ENCODE data around the gene NEURL1B.
"Not testable (repeated sequence)": the region's sequence is repeated elsewhere in the genome, so short reads cannot be mapped to it uniquely, and the experiment has no call there.

Gene NEURL1B

DNA sequence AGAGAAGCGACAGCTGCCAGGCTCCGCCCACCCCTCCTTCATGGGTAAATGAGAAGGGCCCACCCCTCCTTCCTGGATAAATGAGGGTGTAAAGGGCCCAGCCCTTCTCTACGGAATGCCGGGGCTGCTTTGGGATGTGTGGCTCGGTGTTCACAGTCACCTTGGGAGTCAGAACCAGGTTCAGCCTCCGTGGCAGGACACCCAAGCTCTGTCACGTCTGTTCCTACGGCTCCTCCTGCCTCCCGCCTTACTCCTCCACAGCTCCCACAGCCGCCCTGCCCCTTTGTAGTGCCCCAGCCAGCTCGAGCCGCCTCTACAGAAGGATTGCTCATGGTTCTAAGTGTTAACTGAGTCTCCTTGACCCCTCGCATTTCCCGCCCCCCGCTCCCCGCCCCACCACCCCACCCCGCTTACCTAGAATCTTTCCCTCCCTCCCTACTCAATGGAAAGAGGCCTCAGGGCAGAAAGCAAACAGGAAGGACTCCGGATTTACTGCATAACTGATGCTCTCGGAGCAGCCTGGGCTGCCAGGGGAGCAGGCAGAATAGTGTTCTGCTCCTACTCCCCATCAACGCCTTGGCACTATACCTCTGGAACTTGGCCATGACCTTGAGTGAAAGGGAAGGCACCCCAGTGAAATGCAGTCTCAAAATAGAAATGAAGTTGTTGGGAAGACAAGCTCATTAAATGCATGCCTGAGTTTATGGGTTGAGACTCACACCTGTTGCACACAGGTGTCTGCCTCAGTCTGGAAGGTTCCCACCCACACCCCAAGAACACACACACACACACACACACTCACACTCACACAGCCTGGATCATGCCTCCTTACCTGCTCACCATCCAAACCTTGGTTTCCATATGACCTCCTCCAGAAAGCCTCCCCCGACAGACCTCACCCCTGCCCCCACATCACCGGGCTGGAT is 59.6 kb downstream of the NEURL1B start:
- DNase-seq, result no peak

DNA sequence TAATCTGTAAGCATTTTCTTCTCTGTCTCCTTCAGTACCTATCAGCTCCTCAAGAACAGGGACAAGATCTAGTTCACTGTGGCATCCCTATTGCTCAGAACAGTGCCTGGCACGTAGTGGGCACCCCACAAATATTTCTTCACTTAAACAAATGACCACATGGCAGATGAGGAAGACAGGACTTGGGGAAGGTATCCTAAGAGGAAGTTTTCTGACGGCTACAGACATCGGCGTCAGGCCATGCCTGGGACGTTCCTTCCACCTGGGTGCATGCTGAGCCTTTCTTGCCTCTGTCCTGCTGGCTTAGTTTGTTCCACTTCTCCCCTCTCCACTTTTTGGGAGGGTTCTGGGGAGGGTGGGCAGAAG is 60.2 kb downstream of the NEURL1B start:
- DNase-seq, result no peak

DNA sequence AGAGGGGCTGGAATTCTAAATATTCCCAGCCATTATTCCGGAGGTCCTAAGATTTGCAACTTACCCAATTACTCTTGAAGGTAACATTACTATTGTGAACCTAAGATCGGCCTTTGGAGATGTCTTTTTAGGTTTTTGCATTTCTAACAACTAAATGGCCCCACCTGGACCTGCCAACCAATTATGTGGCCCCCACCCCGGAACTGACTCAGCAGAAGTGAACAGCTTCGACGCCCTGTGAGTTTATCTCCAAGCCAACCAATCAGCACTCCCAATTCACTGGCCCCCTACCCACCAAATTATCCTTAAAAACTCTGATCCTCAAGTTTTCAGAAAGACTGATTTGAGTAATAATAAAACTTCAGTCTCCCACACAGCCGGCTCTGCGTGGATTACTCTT is 62.9 kb downstream of the NEURL1B start:
- no peak for DNase-seq

DNA sequence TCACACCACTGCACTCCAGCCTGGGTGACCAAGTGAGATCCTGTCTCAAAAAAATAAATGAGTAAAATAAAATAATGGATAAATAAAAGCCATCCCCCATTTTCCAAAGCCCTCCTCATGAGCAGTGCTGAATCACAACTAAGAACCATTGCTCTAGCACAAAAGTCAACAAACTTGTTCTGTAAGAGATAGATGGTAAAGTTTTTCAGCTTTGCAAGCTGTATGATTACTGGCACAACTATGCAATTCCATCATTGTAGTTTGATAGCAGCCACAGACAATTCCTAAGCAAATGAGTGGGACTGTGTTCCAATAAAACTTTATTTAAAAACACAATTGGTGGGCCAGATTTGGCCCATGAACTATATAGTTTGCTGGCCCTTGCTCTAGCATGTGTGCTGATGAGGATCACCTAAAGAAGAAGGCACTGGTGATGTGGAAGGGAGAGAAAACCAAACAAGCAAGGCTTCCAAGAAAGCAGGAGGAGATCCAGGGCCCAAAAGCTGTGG is 64.6 kb downstream of the NEURL1B start:
- no peak for DNase-seq

DNA sequence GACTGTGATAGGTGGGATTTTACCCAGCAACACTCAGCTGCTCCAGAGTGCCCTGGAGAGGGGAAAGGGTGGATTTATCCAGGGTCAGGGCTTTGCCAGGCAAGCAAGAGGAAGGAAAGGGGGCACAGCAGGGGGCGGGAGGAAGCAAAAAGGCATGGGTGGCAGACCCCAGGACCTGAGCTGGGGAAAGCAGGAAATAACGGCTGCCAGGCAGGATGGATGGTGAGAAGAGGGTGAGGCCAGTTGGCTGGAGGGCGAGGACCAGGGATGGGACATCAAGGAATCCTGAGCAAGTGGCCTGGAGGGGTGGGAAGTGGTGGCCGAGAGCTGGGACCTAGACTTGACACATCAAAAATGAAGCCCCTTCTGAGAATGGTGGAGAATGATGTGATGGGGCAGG is 65.7 kb downstream of the NEURL1B start:
- no peak for DNase-seq

DNA sequence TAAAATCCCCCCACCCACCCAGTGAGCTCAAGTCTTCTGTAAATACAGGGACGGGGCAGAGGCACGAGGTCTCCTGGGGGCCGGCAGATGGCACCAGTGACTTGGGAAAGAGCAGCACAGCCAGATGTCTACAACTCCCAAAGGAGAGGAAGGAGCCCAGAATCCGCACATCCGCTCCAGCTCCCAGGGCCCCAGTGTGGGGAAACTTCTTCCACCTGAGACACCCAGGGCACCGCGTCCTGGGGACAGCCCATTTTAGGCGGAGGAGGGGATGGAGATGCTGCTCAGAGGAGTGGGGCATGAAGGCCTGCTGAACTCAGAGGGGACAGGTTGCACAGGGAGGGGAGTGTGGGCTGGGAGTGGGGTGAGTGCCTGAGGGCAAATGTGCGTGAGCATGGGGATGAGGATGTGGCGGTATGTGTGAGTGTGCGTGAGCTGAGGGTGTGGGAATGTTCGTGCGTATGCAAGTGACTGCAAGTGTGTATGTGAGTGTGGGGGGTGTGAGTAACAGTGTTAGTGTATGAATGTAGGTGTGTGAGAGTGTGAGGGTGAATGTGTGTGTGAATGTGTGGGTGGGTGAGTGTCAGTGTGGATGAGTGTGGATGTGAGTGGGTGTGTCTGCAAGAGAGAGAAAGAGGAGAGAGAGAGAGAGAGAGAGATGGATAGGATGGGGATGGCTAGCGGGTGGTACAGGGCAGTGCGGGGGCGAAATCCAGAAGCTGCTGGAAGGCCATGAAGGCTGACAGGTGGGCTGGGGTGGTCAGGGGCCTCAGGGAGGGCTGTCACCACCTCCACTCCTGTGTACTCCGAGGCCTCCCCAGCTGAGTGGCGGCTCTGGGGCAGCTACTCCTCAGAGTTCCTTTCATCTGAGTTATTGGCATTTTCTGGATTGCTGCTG is 66.5 kb downstream of the NEURL1B start:
- no peak for DNase-seq

DNA sequence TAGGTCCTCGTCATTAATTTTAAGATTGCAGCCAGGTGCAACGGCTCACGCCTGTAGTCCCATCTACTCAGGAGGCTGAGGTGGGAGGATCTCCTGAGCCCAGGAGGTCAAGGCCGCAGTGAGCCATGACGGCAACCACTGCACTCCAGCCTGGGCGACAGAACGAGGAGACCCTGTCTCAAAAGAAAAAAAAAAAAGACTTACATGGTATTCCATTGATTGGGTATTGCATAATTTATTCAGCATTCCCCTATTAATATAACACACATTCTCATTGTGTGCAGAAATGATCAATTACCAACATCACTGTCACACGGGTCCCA is 67.1 kb downstream of the NEURL1B start:
- no peak for DNase-seq

DNA sequence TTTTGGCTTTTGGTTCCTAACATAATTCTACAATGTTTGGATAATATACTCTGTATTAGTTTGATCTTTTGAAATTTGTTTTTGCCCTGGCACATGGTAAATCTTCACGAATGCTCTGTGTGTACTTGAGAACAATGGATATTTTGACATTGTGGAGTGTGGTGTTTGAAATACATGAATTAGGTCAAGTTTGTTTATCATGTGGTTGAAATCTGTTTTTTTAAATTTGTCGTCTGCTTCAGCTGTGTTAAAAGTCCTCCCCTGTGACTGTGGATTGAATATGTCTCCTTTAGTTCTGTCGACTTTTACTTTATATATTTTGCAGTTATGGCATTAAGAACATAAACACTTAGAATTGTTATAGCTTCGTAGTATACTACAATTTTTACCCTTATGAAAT is 69.6 kb downstream of the NEURL1B start:
- DNase-seq, result no peak

DNA sequence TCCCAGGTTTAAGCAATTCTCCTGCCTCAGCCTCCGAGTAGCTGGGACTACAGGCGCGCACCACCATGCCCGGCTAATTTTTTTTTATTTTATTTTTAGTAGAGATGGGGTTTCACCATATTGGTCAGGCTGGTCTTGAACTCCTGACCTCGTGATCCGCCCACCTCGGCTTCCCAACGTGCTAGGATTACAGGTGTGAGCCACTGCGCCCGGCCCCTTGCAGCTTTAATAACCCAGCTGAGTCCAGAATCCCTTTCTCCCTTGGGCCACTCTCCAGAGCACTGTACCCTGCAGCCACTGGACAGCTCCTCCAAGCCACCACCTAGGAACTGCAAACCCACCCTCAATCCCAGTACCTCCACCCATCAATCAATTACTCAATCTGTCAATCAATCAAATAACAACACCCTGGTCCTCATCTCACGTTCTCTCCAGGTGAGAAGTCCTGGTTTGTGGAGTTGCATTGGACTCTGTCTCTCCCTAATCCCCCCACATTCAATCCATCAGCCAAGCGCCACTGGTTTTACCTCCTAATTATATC is 70.3 kb downstream of the NEURL1B start:
- not testable (repeated sequence) for DNase-seq

DNA sequence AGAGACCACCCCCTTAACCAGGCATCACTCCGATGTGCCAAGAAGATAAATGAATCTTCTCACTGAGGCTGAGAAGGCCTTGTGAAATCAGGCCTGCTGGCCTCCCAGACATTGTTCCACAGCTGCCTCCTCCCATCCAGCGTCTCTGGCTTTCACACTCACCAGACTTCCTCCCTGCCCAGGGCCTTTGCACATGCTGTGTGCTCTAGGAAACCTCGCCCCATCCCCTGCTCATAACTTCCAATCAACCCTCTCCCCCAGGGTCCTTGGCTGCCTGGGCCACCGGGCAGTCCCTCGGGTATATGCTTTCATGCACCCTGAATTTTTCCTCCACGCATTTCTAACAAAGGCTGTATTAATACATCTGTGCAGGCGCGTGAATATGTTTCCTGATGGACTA is 71.5 kb downstream of the NEURL1B start:
- no peak for DNase-seq

DNA sequence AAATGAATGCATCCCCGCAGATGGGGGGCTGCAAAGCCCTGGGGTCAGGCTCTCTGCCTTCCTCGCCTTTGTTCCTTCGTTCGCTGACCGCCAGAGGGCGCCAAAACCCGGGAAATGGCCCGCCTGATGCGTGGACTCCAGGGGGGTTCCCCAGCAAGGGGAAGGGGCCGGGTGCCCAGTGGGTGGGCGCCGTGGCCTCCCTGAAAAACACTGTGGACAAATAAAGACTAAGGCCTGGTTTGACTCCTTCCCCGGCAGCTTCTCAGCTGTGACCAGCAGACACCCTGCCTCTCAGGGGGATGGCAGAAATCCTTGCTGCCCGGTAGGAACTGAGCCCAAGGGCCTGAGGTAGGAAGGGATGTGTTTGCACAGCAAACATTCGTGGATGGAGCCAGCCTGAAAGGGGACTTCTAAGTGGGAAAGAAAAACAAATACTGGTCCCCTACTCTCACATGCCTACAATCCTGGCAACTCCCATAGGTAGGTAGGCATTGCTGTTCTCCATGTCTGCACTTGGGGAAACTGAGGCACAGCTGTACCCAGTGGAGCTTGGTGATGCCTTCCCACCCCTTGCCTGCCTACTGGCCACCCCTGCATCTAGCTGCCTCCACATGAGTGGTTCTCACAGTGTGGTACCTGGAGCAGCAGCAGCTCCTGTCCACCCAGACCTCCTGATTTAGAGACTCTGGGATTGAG is 72.2 kb downstream of the NEURL1B start:
- no peak for DNase-seq

DNA sequence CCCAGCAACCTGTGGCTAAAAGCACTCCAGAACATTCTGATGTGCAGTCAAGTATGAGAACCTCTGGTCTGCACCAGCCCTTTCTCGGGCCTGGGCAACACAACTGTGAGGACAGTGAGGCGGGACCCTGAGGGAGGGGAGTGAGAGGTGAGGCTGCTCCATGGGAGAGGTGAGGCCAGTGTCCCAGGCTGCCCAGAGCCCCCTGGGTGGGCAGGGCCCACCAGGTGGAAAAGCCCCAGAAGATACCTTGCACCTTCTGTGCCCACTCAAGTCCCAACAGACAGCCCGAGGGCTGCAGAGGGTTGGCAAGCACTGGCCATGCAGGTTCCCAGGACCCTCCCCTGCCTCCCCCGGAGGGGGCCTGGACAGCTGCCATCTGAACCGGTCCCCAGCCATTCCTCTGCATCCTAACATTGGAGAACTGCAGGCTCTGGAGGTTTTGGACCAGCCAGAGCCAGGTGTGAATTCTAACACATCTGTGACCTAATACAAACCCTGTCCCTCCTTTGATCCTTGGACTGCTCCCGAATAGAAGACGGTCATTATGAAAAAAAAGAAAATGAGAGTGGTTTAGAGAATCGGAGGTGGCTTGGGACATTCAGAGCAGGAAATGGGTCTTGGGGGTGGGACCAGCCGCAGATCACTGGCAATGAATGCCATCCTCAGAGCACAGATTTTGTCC is 72.9 kb downstream of the NEURL1B start:
- DNase-seq, result no peak

DNA sequence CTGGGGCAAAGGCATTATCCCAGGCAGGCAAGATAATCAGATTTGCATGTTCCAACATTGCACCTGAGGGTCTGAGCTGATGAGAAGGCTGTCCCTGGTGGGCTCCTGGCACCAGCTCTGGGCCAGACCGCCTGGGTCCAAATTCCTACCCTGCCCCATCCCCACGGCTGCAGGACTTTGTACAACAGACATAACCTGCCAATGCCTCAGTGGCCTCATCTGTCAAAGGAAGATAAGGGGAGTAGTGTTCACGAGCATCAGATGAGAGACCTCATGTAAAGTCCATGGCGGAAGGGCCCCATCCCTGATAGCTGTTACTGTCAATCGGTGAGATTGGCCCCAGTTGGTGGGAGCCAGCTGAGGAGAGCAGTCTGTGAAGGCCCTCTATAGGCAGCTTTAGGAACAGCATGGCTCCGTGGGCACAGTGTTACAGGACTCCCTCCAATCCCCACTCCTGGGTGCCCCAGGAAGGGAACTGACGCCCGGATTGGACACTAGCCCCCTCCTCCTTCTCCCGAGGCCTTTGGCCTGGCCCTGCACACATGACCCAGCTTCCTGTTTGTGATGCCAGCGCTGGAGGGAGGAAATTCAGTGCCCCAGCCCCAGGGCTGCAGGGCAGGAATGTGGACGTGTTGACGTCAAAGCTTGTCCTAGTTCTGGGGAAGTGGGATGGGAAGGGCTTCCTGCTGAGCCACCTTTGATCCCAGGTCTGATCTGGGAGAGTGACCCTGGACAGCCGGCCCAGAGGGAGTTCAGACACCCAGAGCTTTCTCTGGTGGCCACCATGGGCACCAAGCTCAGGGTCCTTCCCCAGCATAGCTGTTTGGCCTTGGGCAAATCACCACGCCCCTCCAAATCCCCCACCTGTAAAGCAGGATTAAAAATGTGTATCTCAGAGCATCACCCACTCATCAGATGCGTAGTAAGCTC is 73.7 kb downstream of the NEURL1B start:
- DNase-seq, result no peak

DNA sequence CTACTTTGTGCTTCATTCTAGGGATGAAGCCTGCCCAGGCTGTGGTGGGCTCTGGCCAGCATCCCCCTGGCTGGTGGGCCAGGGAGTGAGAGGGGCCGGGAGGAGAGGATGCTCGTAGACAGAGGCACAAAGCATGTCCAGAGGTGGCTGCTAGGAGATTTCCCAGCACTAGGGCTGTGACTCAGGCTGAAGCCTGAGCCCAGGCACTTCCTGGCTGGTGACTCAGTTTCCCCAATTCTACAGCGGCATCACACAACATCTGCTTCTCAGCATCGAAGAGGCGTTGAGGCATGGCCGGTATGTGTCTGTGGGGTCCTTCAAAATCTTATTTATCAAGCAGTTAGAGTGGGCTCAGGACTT is 74.3 kb downstream of the NEURL1B start:
- no peak for DNase-seq

DNA sequence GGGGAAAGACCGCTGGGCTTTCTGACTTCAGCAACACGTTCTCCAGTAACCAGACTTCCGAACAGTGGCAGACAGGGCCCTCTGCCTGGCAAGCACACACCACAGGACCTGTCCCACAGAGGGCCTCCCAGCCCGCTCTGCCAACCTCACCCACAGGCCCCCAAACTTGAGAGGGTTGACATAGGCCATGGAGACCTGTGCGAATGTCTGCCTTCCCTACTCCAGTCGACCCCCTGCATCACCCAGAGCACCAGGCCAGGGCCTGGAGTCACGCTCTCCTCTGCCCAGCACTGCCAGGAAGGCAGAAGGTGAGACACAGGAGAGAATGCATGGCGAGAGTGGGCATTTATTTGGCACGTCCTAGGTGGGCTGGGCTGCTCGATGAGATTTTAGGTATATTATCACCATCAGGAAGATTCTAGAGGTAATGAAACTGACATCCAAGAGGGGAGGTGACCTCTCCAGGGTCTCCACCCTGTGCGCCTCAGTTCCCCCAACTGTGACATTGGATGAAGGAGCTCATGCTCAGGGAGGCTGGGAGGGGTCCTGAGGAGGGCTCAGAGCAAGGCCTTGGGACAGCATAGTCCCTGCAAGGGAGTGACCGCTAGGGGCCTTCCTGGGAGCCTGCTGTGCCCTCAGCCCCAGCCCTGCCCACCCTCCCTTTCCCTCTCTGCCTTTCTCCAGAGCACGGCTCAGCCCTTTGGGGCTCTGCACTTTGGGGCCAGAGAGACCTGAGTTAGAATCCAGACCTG is 75.0 kb downstream of the NEURL1B start:
- no peak for DNase-seq

DNA sequence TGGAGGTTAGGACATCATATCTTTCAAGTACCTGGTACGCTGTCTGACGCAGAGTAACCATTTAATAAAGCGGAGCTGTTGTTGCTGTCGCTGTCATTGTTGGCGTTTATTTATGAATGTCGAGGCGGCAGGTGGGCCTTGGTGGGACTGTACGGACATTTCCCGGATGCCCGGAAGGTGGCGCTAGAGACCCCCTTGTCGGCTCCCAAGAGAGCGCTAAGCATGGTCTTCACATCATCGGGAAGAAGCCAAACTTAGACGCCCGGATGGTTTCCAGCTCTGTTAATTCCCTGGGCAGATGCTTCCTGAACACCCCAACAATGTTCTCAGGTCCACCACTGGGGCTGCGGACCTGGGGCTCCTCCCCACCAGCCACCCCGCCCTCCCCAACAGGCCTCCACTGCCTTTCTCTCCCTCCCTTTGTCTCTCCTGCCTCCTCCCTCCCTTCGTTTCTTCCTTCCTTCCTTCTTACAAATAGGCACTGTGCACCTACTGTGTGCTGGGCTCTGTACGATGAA is 75.8 kb downstream of the NEURL1B start:
- peak; percentile 53 for DNase-seq

DNA sequence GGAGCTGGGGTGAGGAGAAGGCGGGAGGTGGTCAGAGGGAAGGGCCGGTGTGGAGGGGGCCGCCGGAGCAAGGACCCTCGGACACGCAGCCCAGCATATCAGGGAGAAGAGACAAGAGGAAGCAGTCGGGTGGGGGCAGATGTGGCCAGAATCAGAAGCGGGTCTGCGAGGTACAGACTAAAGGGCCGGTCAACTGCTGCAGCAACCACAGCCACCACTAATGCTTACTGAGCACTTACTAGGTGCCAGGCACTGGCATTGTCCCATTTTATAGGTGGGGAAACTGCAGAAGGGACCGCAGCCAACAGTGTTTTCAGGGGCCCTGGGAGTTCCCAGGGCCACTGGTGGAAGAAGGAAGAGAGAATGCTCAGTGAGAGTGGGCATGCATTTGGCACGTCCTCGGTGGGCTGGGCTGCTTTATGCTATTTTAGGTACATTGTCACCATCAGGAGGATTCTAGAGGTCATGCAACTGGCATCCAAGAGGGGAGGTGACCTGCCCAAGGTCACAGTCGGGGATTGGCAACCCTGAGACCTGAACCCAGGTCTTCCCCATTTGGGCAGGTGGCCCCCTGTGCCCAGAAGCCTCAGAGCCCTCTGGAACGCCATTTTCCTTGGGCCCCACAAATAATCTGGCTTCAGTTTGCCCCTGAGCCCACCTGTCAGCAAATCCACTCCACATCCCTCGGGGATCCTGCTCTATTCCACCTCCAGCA is 76.6 kb downstream of the NEURL1B start:
- DNase-seq, result no peak

DNA sequence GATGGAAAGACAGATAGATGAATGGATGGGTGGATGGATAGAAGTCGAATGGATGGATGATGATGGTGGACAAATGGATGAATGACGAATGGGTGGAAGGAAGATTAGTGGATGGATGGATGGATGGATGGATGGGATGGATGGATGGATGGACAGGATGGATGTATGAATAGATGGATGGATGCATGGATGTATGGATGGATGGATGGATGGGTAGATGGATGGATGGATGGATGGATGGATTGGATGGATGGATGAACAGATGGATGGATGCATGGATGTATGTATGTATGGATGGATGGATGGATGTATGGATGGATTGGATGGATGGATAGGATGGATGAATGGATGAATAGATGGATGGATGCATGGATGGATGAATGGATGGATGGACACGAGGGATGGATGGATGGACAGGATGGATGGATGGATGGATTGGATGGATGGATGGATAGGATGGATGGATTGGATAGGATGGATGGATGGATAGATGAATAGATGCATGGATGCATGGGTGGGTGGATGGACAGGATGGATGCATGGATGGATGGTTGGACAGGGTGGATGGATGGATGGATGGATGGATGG is 77.6 kb downstream of the NEURL1B start:
- no peak for DNase-seq

DNA sequence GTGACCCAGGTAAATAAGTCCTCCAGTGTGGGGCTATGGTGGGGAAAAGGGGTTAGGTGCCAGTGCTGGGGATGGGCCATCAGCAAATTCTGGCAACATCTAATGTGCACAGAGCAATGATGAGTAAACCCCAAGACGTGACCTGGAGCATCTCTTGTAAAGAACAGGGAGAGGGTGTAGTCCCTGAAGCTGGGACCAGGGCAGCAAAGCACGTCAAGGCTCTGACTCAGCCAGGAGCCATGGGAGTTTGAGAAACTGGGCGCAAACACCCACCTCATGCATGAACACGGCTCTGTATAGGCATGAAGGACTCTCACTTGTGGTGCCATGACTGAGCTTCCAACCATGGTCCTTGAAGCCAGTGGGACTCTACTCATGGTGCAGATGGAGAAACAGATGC is 78.1 kb downstream of the NEURL1B start:
- DNase-seq, result no peak

Measured in NCI-H2107 (cell line).